Astrocyte (in vitro differentiated cells and primary cell): ENCODE results near the gene CHD5.

ENCODE experiments used
- CTCF ChIP-seq: IDR thresholded peaks from 2 replicates; pipeline ENCODE4 v1.5.1; 2011; ENCODE audit warnings: low read depth, mild to moderate bottlenecking, inconsistent platforms, low read length, moderate library complexity; ENCODE audit not compliant: insufficient read depth
- EZH2 ChIP-seq: IDR thresholded peaks from 2 replicates; pipeline ENCODE4 v1.6.1; 2012; ENCODE audit warnings: mild to moderate bottlenecking, low read length, inconsistent platforms; ENCODE audit not compliant: insufficient read depth

GRCh38 chr1:6104631-6105030 lies 75.5 kb downstream of the CHD5 start:
- no peak for TF ChIP-seq CTCF
- no peak for TF ChIP-seq EZH2
